Vagina (tissue), 2 donors: ENCODE data around the gene PGAP6. TPM values are rescaled to one million over a fixed set of nuclear protein-coding genes. Genes with fewer than 3 reads are reported as not detected.

ENCODE experiments used
- DNase-seq, 2 donors: peaks; one replicate each; pipeline ENCODE4 v3.0.0-alpha.2; 2017; ENCODE audit errors: extremely low spot score in 2 of 2
- H3K27ac ChIP-seq: fragments of 200-600 bp; sonication (generic); one replicate; pipeline ENCODE4 v1.5.1; 2019
- H3K27me3 ChIP-seq: fragments of 200-600 bp; sonication (generic); one replicate; pipeline ENCODE4 v1.5.1; 2019
- H3K36me3 ChIP-seq, 2 donors: fragments of 200-600 bp; sonication (generic); one replicate each; pipeline ENCODE4 v1.5.1; 2017 to 2019
- H3K4me1 ChIP-seq: fragments of 200-600 bp; sonication (generic); one replicate; pipeline ENCODE4 v1.5.1; 2019
- H3K4me3 ChIP-seq, 2 donors: fragments of 200-600 bp; sonication (generic); 1 replicate in 1 of 2; 2 replicates in 1 of 2; pipeline ENCODE4 v1.5.1; 2016 to 2019
- H3K9me3 ChIP-seq: fragments of 200-600 bp; sonication (generic); one replicate; pipeline ENCODE4 v1.5.1; 2019
- CTCF ChIP-seq, 3 experiments: fragments of 450-650 bp in 2 of 3; fragments of 200-600 bp in 1 of 3; sonication (generic) in 1 of 3; IDR thresholded peaks; one replicate each; pipeline ENCODE4 v1.5.1; 2017 to 2019; ENCODE audit warnings: antibody characterized with exemption in 3 of 3, mild to moderate bottlenecking in 2 of 3, moderate library complexity in 2 of 3
- POLR2A ChIP-seq, 2 donors: fragments of 450-650 bp; IDR thresholded peaks; one replicate each; pipeline ENCODE4 v1.6.1; 2017; ENCODE audit warnings: antibody characterized with exemption in 2 of 2, mild to moderate bottlenecking in 2 of 2, moderate library complexity in 2 of 2
- POLR2AphosphoS5 ChIP-seq, 2 donors: sonication (generic); formaldehyde crosslinking; IDR thresholded peaks; one replicate each; pipeline ENCODE4 v1.9.0; 2017; ENCODE audit warnings: antibody characterized with exemption in 2 of 2, mild to moderate bottlenecking in 2 of 2, low read depth in 1 of 2; ENCODE audit not compliant: insufficient read depth in 1 of 2
- intact Hi-C: fragments of 100-400 bp; cut with DNase I; formaldehyde crosslinking; loops from one replicate; pipeline ENCODE4 v1.15.1; 2023
- total RNA-seq: library from RNA; depleted of rRNA; stranded (reverse); fragments of >200 nt; gene quantifications from one replicate; pipeline ENCODE4 v1.2.3, GENCODE V29; 2016

PGAP6 gene
- total RNA-seq, 1 donor from 2014 or later = 38.3 TPM

DNA sequence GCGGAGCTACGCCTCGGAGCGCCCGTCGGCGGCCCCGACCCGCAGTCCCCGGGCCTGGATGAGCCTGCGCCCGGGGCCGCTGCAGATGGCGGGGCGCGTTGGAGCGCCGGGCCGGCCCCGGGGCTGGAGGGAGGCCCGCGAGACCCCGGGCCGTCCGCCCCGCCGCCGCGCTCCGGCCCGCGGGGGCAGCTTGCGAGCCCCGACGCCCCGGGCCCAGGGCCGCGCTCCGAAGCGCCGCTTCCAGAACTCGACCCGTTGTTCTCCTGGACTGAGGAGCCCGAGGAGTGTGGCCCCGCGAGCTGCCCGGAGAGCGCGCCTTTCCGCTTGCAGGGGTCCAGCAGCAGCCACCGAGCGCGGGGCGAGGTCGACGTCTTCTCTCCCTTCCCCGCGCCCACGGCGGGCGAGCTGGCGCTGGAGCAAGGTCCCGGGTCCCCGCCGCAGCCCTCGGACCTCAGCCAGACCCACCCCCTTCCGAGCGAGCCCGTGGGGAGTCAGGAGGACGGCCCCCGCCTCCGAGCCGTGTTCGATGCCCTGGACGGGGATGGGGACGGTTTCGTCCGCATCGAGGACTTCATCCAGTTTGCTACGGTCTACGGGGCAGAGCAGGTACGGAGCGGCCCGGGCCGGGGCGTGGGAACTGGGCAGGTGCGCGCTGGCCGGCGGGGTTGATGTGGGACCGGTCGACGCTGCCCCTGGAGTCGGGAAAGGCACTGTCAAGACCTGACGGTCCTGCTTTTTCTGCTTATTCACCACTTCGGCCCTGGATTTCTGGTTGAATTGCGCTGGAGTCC is 44.5 kb upstream of the PGAP6 start:
- Histone ChIP-seq H3K27me3 (no peaks in the 10 kb centered on the region), H3K4me1 (peaks cover 47% of the 10 kb centered on the region), H3K9me3 (no peaks in the 10 kb centered on the region), H3K36me3 (no peaks in the 10 kb centered on the region), H3K27ac (peak overlapping the region; percentile 16), H3K4me3 (peak overlapping the region; percentile 41 to 58)
- intact Hi-C loops = no loop called here
- no peak for DNase-seq
- no peak for TF ChIP-seq POLR2A (IDR thresholded peaks at IDR 0.05)
- no peak for TF ChIP-seq POLR2AphosphoS5 (IDR thresholded peaks at IDR 0.05; ENCODE audit: insufficient read depth in 1 of 2, low read depth in 1 of 2)
- TF ChIP-seq CTCF (IDR thresholded peaks at IDR 0.05) = no peak

DNA sequence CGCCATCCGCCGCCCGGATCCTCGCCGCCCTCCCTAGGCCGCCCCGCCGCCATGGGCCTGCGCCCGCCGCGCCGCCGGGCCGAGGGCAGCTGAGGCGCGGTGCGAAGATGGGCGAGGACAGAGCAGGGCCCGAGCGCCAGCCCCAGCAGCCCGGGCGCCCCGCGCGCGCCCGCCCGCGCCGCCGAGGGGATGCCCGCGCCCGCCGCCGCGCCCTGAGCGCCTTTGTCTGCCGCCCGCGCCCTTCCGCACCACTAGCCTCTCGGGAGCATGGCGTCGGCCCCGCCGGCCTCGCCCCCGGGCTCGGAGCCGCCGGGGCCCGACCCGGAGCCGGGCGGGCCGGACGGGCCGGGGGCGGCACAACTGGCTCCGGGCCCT is 43.9 kb upstream of the PGAP6 start:
- Histone ChIP-seq H3K9me3 (no peaks in the 10 kb centered on the region), H3K27me3 (no peaks in the 10 kb centered on the region), H3K4me1 (peaks cover 47% of the 10 kb centered on the region), H3K4me3 (peak overlapping the region; percentile 41 to 58), H3K27ac (peak overlapping the region; percentile 90), H3K36me3 (no peaks in the 10 kb centered on the region)
- intact Hi-C loops = no loop called here
- DNase-seq = no peak
- no peak for TF ChIP-seq CTCF (IDR thresholded peaks at IDR 0.05)
- no peak for TF ChIP-seq POLR2AphosphoS5 (IDR thresholded peaks at IDR 0.05; ENCODE audit: insufficient read depth in 1 of 2, low read depth in 1 of 2)
- no peak for TF ChIP-seq POLR2A (IDR thresholded peaks at IDR 0.05)

- Histone ChIP-seq H3K4me3 (peak within 1 kb of the TSS; percentile 41 to 58), H3K9me3 (no peaks in the 10 kb centered on the region), H3K27ac (peak within 1 kb of the TSS; percentile 90), H3K36me3 (no peaks in the 10 kb centered on the region), H3K27me3 (no peaks in the 10 kb centered on the region), H3K4me1 (peaks cover 42% of the 10 kb centered on the region)
- intact Hi-C loops = no loop called here
- TF ChIP-seq POLR2A (IDR thresholded peaks at IDR 0.05) (peak in 1 of 2 donors; percentile 90), POLR2AphosphoS5 (IDR thresholded peaks at IDR 0.05; ENCODE audit: insufficient read depth in 1 of 2, low read depth in 1 of 2) (peak; percentile 60 to 98), CTCF (IDR thresholded peaks at IDR 0.05) (peak in 1 of 3 experiments; percentile 17)
- no peak for DNase-seq
Measured at GRCh38 chr16:425082-425718, 43.4 kb upstream of the PGAP6 start, which contains the start of gene RAB11FIP3. TSS of gene RAB11FIP3 (plus strand) at chr16:425649. CDS start at chr16:426007, 358 bp downstream.

GRCh38 chr16:424623-425081 is 42.9 kb upstream of the PGAP6 start:
- Histone ChIP-seq H3K4me1 (peaks cover 40% of the 10 kb centered on the region), H3K9me3 (no peaks in the 10 kb centered on the region), H3K27me3 (no peaks in the 10 kb centered on the region), H3K36me3 (no peaks in the 10 kb centered on the region), H3K27ac (peak overlapping the region; percentile 90), H3K4me3 (peak overlapping the region; percentile 41 to 58)
- TF ChIP-seq CTCF (IDR thresholded peaks at IDR 0.05) (no peak), POLR2AphosphoS5 (IDR thresholded peaks at IDR 0.05; ENCODE audit: insufficient read depth in 1 of 2, low read depth in 1 of 2) (no peak), POLR2A (IDR thresholded peaks at IDR 0.05) (no peak)
- no peak for DNase-seq
- intact Hi-C loops = no loop called here
